Lower leg skin (tissue), 3 donors: ENCODE measurements around the gene IMMP2L.

Experiments
- CTCF ChIP-seq, 3 donors: fragments of 450-650 bp; IDR thresholded peaks; one replicate each; pipeline ENCODE4 v1.5.1; 2016; ENCODE audit warnings: antibody characterized with exemption in 3 of 3, mild to moderate bottlenecking in 3 of 3, moderate library complexity in 2 of 3
- POLR2A ChIP-seq, 2 donors: fragments of 450-650 bp; IDR thresholded peaks; one replicate each; pipeline ENCODE4 v1.6.1; 2016 to 2017; ENCODE audit warnings: antibody characterized with exemption in 2 of 2, mild to moderate bottlenecking in 1 of 2, moderate library complexity in 1 of 2

- TF ChIP-seq CTCF (IDR thresholded peaks at IDR 0.05) (no peak), POLR2A (IDR thresholded peaks at IDR 0.05) (no peak)
Observed at GRCh38 chr7:110766864-110767263, 795.4 kb downstream of the IMMP2L start.
